ENCODE data around the gene KIF18A.

The KIF18A gene

GRCh38 chr11:27971171-27971570 is 136.8 kb downstream of the KIF18A start:
- in situ Hi-C loops (cut with MboI; ENCODE audit: low sequenced_read_pairs): no loop called here
